ENCODE results near the gene CNN2. TPM values are rescaled to one million over a fixed set of nuclear protein-coding genes. Genes with fewer than 3 reads are reported as not detected.

Gene CNN2
- total and polyA plus RNA-seq, 8 donors: 20.4 to 73.8 (median 53.5) TPM

DNA sequence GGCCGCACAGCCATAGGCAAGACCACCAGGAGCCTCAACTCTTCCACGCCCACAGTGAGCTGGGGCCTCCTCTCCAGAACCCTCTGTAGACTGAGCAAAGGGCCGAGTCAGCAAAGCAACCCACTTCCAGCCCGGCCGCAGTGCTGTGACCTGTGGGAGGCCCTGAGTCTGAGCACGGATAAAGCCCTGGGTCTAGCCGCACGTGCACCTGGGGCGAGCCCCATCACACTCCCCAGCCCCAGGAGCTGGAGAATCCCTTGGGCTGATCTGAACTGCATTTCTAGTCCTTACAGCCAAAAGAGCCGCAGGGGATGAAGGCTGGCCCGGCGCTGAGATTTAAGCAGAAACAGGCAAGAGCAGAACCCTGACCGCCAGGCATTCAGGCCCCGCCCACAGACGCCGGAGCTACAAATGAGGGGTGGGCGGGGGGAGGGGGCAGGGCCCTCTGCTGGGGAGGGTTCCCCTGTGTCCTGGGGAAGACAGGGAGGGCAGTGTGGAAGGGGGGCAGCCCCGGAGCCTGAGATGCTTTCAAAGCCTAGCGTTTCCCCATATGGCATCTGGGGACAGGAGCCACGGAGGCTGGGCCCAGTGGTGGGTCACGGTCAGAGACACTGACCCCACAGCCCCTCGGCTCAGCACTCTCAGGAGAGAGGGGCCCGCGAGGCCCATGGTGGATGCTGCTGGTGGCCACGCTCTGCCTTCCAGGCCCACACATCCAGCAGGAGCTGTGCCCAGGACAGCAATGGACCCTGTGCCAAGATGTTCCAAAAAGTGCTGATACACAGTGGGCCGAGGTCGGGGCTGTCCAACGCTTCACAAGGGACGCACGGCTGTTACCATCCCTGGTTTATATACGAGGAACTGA is 10.4 kb upstream of the CNN2 start:
- Histone ChIP-seq H3K27me3 (no peaks in the 10 kb centered on the region), H3K4me1 (peaks cover 26 to 40% (median 34%) of the 10 kb centered on the region in 3 donors), H3K27ac (no peak overlapping the region), H3K36me3 (peaks cover 0 to 31% (median 11%) of the 10 kb centered on the region in 3 donors), H3K9me3 (no peaks in the 10 kb centered on the region), H3K4me3 (peak overlapping the region in 1 of 4 donors; percentile 6)
- no peak for FAIRE-seq
- intact Hi-C loops (cut with DNase I): no loop called here
- peak in 2 of 6 donors; percentile 43 to 71 for DNase-seq
- WGBS, 2 donors: 60 to 65% methylated on average over 30 to 31 of the region's 31 CpGs
- ATAC-seq: no peak
- TF ChIP-seq, protein P1, sequence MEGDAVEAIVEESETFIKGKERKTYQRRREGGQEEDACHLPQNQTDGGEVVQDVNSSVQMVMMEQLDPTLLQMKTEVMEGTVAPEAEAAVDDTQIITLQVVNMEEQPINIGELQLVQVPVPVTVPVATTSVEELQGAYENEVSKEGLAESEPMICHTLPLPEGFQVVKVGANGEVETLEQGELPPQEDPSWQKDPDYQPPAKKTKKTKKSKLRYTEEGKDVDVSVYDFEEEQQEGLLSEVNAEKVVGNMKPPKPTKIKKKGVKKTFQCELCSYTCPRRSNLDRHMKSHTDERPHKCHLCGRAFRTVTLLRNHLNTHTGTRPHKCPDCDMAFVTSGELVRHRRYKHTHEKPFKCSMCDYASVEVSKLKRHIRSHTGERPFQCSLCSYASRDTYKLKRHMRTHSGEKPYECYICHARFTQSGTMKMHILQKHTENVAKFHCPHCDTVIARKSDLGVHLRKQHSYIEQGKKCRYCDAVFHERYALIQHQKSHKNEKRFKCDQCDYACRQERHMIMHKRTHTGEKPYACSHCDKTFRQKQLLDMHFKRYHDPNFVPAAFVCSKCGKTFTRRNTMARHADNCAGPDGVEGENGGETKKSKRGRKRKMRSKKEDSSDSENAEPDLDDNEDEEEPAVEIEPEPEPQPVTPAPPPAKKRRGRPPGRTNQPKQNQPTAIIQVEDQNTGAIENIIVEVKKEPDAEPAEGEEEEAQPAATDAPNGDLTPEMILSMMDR (IDR thresholded peaks at IDR 0.05): no peak

DNA sequence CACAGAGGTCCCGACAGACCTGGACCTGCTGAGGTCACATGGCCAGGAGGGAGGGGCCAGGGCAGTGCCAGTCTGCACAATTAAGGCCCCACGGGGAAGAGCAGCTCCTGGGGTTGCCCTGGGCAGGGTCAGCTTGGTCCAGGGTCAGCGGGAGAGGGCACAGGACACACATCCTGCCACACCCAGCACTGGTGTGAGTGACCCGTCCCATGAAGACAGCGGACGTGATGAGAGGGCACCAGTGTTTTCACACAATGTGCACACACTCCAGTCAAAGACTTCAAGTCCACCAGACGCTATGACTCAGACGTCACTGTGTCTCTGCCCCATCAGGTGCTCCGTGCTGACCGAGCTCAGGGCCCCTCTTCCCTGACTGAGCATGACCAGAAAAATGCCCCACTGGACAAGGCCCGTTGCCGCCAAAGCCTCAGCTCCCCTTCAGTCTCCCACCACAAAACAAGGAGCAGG is 9.7 kb upstream of the CNN2 start:
- Histone ChIP-seq H3K9me3 (no peaks in the 10 kb centered on the region), H3K4me3 (peak overlapping the region in 1 of 4 donors; percentile 6), H3K27ac (peak overlapping the region in 1 of 4 donors; percentile 39), H3K27me3 (no peaks in the 10 kb centered on the region), H3K4me1 (peaks cover 26 to 40% (median 34%) of the 10 kb centered on the region in 3 donors), H3K36me3 (peaks cover 0 to 24% (median 8%) of the 10 kb centered on the region in 3 donors)
- ATAC-seq: no peak
- peak in 2 of 6 donors; percentile 42 to 72 for DNase-seq
- FAIRE-seq: no peak
- WGBS, 2 donors: 31 to 38% methylated on average over 12 of the region's 12 CpGs
- intact Hi-C loops (cut with DNase I): no loop called here
- TF ChIP-seq, protein P1 (IDR thresholded peaks at IDR 0.05): no peak

DNA sequence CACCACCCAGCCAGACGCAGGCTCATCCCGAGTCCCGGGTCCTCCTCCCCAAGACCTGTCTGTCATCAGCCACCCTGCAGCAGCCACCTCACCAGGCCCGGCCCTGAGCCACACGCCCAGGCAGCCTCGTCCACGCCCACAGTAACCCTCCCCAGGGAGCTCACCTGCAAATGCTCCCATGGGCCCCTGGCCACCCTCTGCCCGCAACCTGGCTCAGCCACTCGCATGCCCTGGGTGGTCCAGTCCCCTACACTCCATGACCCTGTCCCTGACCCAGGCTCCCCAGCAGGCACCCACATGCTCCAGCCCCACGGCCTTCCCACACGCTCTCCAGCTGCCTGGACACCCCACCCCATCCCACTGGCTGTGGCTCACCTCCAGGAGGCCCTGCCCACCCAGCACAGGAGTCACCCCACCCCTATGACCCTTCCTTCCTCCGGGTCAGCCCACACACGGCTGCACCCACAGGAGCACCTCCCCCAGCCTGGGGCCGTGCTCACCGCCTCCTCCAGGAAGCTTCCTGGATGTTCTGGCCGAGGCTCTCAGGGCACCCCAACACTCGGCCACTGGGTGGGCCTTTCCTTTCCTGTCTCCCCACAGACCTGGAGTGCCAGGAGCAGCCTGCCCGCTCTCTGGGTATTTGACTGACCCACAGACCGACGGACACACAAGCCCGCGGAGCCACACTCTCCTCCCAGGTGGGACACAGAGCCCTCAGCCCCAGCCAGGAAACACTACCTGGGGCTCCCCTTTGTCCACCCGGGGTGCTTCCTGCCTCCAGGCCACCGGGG is 9.1 kb upstream of the CNN2 start:
- Histone ChIP-seq H3K27me3 (no peaks in the 10 kb centered on the region), H3K36me3 (peaks cover 0 to 18% (median 6%) of the 10 kb centered on the region in 3 donors), H3K4me1 (peaks cover 26 to 40% (median 34%) of the 10 kb centered on the region in 3 donors), H3K9me3 (no peaks in the 10 kb centered on the region), H3K4me3 (peak overlapping the region in 2 of 4 donors; percentile 6 to 18), H3K27ac (peak overlapping the region in 1 of 4 donors; percentile 39)
- FAIRE-seq: no peak
- TF ChIP-seq, protein P1 (IDR thresholded peaks at IDR 0.05): no peak
- DNase-seq: peak; percentile 67 to 90 (median 78)
- peak; percentile 27 to 63 (median 39) for ATAC-seq
- 34% methylated on average over 24 of the region's 24 CpGs for WGBS, 2 donors
- intact Hi-C loops (cut with DNase I): no loop called here

DNA sequence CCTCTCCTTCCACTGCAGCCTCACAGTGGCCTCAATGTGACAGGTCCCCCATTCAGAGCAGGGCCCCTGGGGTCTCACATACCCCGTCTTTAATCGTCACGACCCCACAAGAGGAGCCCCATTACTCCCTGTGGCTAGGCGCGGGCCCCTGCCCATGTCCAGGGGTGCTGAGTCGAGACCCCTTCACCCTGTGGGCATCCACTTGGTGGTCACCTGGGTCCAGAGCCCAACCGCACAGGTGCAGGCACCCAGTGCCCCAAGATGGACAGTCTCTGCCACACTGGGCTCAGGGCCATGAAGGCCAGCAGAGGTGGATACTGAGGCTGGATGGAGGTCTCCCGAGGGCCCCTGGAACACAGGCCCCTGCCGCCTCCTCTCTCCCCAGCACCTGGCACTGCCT is 8.5 kb upstream of the CNN2 start:
- DNase-seq: peak in 2 of 6 donors; percentile 48 to 69
- H3K4me1 ChIP-seq: peaks cover 26 to 40% (median 34%) of the 10 kb centered on the region in 3 donors
- TF ChIP-seq, protein P1 (IDR thresholded peaks at IDR 0.05): no peak
- H3K4me3 ChIP-seq: no peak overlapping the region
- intact Hi-C loops (cut with DNase I): no loop called here
- FAIRE-seq: no peak
- no peak overlapping the region for H3K27ac ChIP-seq
- WGBS, 2 donors: 71 to 82% methylated on average over 9 of the region's 9 CpGs
- ATAC-seq: no peak
- H3K27me3 ChIP-seq: no peaks in the 10 kb centered on the region
- H3K9me3 ChIP-seq: no peaks in the 10 kb centered on the region
- H3K36me3 ChIP-seq: peaks cover 0 to 12% (median 1%) of the 10 kb centered on the region in 3 donors

All from pancreas (tissue), 10 donors.